ENCODE results near the gene SEMA4C. TPM values are rescaled to one million over a fixed set of nuclear protein-coding genes. Genes with fewer than 3 reads are reported as not detected.
"Not testable (repeated sequence)": the region's sequence is repeated elsewhere in the genome, so short reads cannot be mapped to it uniquely, and the experiment has no call there.

Gene SEMA4C
- total RNA-seq, 1 donor from 2014 or later: 24.3 TPM

GRCh38 chr2:96865654-96866053 is 4.2 kb downstream of the SEMA4C start:
- no peak for TF ChIP-seq CTCF (IDR thresholded peaks at IDR 0.05)
- H3K4me1 ChIP-seq: peaks cover 41% of the 10 kb centered on the region
- H3K4me3 ChIP-seq: no peak overlapping the region
- no peak for ATAC-seq
- no peak overlapping the region for H3K27ac ChIP-seq
- H3K36me3 ChIP-seq: peaks cover 69% of the 10 kb centered on the region
- no peaks in the 10 kb centered on the region for H3K27me3 ChIP-seq (ENCODE audit: low read depth)
- DNase-seq: no peak
- intact Hi-C loops (cut with DNase I): no loop called here
- no peaks in the 10 kb centered on the region for H3K9me3 ChIP-seq

GRCh38 chr2:96864343-96865091 is 5.4 kb downstream of the SEMA4C start:
- TF ChIP-seq CTCF (IDR thresholded peaks at IDR 0.05): no peak
- peak; percentile 85 for DNase-seq
- ATAC-seq: peak; percentile 0 to 6
- Histone ChIP-seq H3K36me3 (peaks cover 76% of the 10 kb centered on the region), H3K4me3 (no peak overlapping the region), H3K9me3 (no peaks in the 10 kb centered on the region), H3K4me1 (peaks cover 37% of the 10 kb centered on the region), H3K27ac (no peak overlapping the region), H3K27me3 (ENCODE audit: low read depth) (no peaks in the 10 kb centered on the region)
- intact Hi-C loops (cut with DNase I): no loop called here

- Histone ChIP-seq H3K9me3 (no peaks in the 10 kb centered on the region), H3K27me3 (ENCODE audit: low read depth) (peaks cover 4% of the 10 kb centered on the region), H3K27ac (no peak overlapping the region), H3K4me3 (no peak overlapping the region), H3K36me3 (peaks cover 76% of the 10 kb centered on the region), H3K4me1 (peaks cover 43% of the 10 kb centered on the region)
- DNase-seq (no peak), ATAC-seq (no peak)
- intact Hi-C loops (cut with DNase I): no loop called here
- TF ChIP-seq CTCF (IDR thresholded peaks at IDR 0.05): no peak
Measured at GRCh38 chr2:96863575-96864342, 6.1 kb downstream of the SEMA4C start.

- DNase-seq; H3K27ac ChIP-seq; ATAC-seq; H3K4me3 ChIP-seq; H3K9me3 ChIP-seq; intact Hi-C loops (cut with DNase I); H3K27me3 ChIP-seq (ENCODE audit: low read depth): not testable (repeated sequence)
- peaks cover 76% of the 10 kb centered on the region for H3K36me3 ChIP-seq
- peaks cover 44% of the 10 kb centered on the region for H3K4me1 ChIP-seq
Measured at GRCh38 chr2:96863056-96863455, 6.8 kb downstream of the SEMA4C start.

GRCh38 chr2:96861074-96861473 is 8.8 kb downstream of the SEMA4C start:
- peaks cover 37% of the 10 kb centered on the region for H3K4me1 ChIP-seq
- intact Hi-C loops (cut with DNase I): no loop called here
- no peak for DNase-seq
- H3K4me3 ChIP-seq: no peak overlapping the region
- H3K27me3 ChIP-seq (ENCODE audit: low read depth): peaks cover 4% of the 10 kb centered on the region
- peaks cover 61% of the 10 kb centered on the region for H3K36me3 ChIP-seq
- no peak for ATAC-seq
- no peak for TF ChIP-seq CTCF (IDR thresholded peaks at IDR 0.05)
- no peaks in the 10 kb centered on the region for H3K9me3 ChIP-seq
- no peak overlapping the region for H3K27ac ChIP-seq
